ENCODE data around the gene SLC8A1. TPM values are rescaled to one million over a fixed set of nuclear protein-coding genes. Genes with fewer than 3 reads are reported as not detected.

The SLC8A1 gene
- total and polyA plus RNA-seq, 2 of the 13 experiments (the other 11 are each of a cell fraction or from before 2014, with no cell fraction given), result not detected

- TF ChIP-seq ZNF326 (CRISPR knock-in tag; IDR thresholded peaks at IDR 0.05; ENCODE audit: borderline replicate concordance), result no peak
- TF ChIP-seq CEBPG (CRISPR knock-in tag; IDR thresholded peaks at IDR 0.05), result no peak
- no peak for TF ChIP-seq ZMYM3 (CRISPR knock-in tag; IDR thresholded peaks at IDR 0.05)
- TF ChIP-seq GTF3A (CRISPR knock-in tag; conservative IDR thresholded peaks at IDR 0.05), result no peak
- TF ChIP-seq NFE2L1 (CRISPR knock-in tag; IDR thresholded peaks at IDR 0.05; ENCODE audit: borderline replicate concordance), result no peak
- TF ChIP-seq, protein P1, sequence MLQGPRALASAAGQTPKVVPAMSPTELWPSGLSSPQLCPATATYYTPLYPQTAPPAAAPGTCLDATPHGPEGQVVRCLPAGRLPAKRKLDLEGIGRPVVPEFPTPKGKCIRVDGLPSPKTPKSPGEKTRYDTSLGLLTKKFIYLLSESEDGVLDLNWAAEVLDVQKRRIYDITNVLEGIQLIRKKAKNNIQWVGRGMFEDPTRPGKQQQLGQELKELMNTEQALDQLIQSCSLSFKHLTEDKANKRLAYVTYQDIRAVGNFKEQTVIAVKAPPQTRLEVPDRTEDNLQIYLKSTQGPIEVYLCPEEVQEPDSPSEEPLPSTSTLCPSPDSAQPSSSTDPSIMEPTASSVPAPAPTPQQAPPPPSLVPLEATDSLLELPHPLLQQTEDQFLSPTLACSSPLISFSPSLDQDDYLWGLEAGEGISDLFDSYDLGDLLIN (CRISPR knock-in tag; IDR thresholded peaks at IDR 0.05; ENCODE audit: borderline replicate concordance), result no peak
- TF ChIP-seq RXRB (CRISPR knock-in tag; IDR thresholded peaks at IDR 0.05; ENCODE audit: borderline replicate concordance), result no peak
- TF ChIP-seq ZNF224 (CRISPR knock-in tag; IDR thresholded peaks at IDR 0.05), result no peak
Measured at GRCh38 chr2:40397765-40398164, 54.1 kb downstream of the SLC8A1 start (continued).

DNA sequence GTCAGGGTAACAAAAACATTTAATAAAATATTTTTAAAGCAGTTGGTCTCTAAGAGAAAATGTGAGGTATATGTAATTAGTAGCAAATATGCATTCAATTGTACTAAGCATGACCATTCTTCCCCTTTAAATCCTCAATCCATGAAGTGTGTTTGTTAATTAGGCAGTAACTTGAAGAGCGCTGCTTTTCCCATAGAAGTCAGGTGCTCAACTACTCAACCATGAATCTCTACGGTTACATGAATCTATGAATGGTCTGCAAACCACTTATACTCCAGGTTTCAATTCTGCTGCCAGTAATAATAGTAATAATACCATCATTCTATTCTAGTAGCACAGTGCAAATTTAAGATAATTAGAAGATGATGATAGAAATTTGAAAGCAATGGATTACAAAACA, 55.8 kb downstream of the SLC8A1 start:
- H3K4me1 ChIP-seq (ENCODE audit: insufficient read depth, low read length), result no peaks in the 10 kb centered on the region
- no peak for DNase-seq (ENCODE audit: low spot score)
- 5% methylated on average over 2 of the region's 2 CpGs for WGBS (ENCODE audit: low lambda C conversion rate)
- no peaks in the 10 kb centered on the region for H3K79me2 ChIP-seq (ENCODE audit: insufficient read depth, low read length)
- POLR2A ChIA-PET, result no interaction called here
- H3K27ac ChIP-seq (ENCODE audit: extremely low read length, insufficient read depth, low read length), result no peak overlapping the region
- H3K4me2 ChIP-seq (ENCODE audit: low read depth, low read length), result no peak overlapping the region
- no peak for FAIRE-seq
- H4K20me1 ChIP-seq (ENCODE audit: insufficient read depth, low read length), result no peaks in the 10 kb centered on the region
- H2AFZ ChIP-seq (ENCODE audit: low read length), result no peak overlapping the region
- intact Hi-C loops (cut with micrococcal nuclease; ENCODE audit: unreplicated experiment), result no loop called here
- CTCF ChIA-PET (ENCODE audit: low intra/inter-chr PET ratio, low total read pairs), result no interaction called here
- 0 out of 5 replicates have a peak, but pooled peaks cover 0 to 4% of the 10 kb centered on the region in 2 experiments for H3K27me3 ChIP-seq (ENCODE audit: control insufficient read depth in 1 of 2, insufficient read depth in 2 of 2, low read length in 2 of 2)
- H3K9ac ChIP-seq (ENCODE audit: insufficient read depth, low read depth, low read length), result no peak overlapping the region
- BruUV-seq (replicated peaks), result no TSS peak
- H3K4me3 ChIP-seq (replicated peaks in 1 of 3; ENCODE audit: insufficient read depth in 1 of 3, low read depth in 2 of 3, low read length in 3 of 3), result no peak overlapping the region
- no peaks in the 10 kb centered on the region for H3K36me3 ChIP-seq (replicated peaks in 1 of 2; ENCODE audit: control insufficient read depth in 1 of 2, insufficient read depth in 2 of 2, low read length in 2 of 2)
- no peak for ATAC-seq
- H3K9me3 ChIP-seq (ENCODE audit: low read length), result no peaks in the 10 kb centered on the region
- in situ Hi-C loops (cut with HindIII; ENCODE audit: extremely low pct_ligation_motif_present, low pct_unique_long_range_greater_than_20kb), result no loop called here
- TF ChIP-seq, protein P2, sequence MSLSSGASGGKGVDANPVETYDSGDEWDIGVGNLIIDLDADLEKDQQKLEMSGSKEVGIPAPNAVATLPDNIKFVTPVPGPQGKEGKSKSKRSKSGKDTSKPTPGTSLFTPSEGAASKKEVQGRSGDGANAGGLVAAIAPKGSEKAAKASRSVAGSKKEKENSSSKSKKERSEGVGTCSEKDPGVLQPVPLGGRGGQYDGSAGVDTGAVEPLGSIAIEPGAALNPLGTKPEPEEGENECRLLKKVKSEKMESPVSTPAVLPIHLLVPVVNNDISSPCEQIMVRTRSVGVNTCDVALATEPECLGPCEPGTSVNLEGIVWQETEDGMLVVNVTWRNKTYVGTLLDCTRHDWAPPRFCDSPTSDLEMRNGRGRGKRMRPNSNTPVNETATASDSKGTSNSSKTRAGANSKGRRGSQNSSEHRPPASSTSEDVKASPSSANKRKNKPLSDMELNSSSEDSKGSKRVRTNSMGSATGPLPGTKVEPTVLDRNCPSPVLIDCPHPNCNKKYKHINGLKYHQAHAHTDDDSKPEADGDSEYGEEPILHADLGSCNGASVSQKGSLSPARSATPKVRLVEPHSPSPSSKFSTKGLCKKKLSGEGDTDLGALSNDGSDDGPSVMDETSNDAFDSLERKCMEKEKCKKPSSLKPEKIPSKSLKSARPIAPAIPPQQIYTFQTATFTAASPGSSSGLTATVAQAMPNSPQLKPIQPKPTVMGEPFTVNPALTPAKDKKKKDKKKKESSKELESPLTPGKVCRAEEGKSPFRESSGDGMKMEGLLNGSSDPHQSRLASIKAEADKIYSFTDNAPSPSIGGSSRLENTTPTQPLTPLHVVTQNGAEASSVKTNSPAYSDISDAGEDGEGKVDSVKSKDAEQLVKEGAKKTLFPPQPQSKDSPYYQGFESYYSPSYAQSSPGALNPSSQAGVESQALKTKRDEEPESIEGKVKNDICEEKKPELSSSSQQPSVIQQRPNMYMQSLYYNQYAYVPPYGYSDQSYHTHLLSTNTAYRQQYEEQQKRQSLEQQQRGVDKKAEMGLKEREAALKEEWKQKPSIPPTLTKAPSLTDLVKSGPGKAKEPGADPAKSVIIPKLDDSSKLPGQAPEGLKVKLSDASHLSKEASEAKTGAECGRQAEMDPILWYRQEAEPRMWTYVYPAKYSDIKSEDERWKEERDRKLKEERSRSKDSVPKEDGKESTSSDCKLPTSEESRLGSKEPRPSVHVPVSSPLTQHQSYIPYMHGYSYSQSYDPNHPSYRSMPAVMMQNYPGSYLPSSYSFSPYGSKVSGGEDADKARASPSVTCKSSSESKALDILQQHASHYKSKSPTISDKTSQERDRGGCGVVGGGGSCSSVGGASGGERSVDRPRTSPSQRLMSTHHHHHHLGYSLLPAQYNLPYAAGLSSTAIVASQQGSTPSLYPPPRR (CRISPR knock-in tag; IDR thresholded peaks at IDR 0.05; ENCODE audit: borderline replicate concordance), result no peak
- TF ChIP-seq ARHGAP35 (CRISPR knock-in tag; IDR thresholded peaks at IDR 0.05; ENCODE audit: borderline replicate concordance), result no peak
- TF ChIP-seq ZSCAN5A (CRISPR knock-in tag; IDR thresholded peaks at IDR 0.05; ENCODE audit: borderline replicate concordance), result no peak
- TF ChIP-seq ZNF337 (CRISPR knock-in tag; IDR thresholded peaks at IDR 0.05; ENCODE audit: borderline replicate concordance, low read depth), result no peak
- TF ChIP-seq ZNF281 (CRISPR knock-in tag; IDR thresholded peaks at IDR 0.05; ENCODE audit: borderline replicate concordance), result no peak
